ENCODE measurements around the gene DBT.
"Not testable (repeated sequence)": the region's sequence is repeated elsewhere in the genome, so short reads cannot be mapped to it uniquely, and the experiment has no call there.

DBT gene

DNA sequence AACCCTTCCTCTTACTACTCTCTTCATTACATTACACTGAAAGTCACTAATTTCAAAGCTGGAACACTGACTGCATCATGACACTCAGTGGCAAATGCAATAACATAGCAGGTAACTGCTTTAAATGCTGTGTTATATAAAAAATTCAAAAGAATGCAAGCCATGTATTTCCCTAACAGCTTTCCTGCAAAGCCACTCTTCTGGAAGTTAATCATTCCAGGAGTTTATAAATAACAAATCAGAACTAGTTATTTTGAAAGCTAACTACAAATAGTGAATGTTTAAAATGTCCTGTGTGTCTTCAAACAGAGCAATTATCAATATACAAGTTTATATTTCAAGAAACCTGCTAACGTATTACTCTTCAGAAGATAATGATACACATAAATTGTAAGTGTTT, 34.5 kb downstream of the DBT start:
- H3K4me1 ChIP-seq (ENCODE audit: low read length), result no peaks in the 10 kb centered on the region
- no peak overlapping the region for H3K9ac ChIP-seq (ENCODE audit: low read length)
- no peak overlapping the region for H2AFZ ChIP-seq (ENCODE audit: low read length)
- no peaks in the 10 kb centered on the region for H3K79me2 ChIP-seq (ENCODE audit: low read length)
- H3K27me3 ChIP-seq (replicated peaks; ENCODE audit: insufficient read depth, low read length), result no peaks in the 10 kb centered on the region
- H3F3A ChIP-seq (ENCODE audit: insufficient read depth, low read length), result no peaks in the 10 kb centered on the region
- no peaks in the 10 kb centered on the region for H4K20me1 ChIP-seq (ENCODE audit: insufficient read depth, low read length)
- TF ChIP-seq CTCF (IDR thresholded peaks at IDR 0.05; ENCODE audit: low read length) (no peak), EZH2phosphoT487 (IDR thresholded peaks at IDR 0.05; ENCODE audit: low read length) (no peak), EZH2 (optimal IDR thresholded peaks at IDR 0.05; ENCODE audit: low read depth, low read length) (no peak)
- no peaks in the 10 kb centered on the region for H3K9me2 ChIP-seq (replicated peaks; ENCODE audit: insufficient read depth, low read length)
- no peaks in the 10 kb centered on the region for H3K9me3 ChIP-seq (replicated peaks; ENCODE audit: insufficient read depth, low read length)
- no peak for DNase-seq
- no peak overlapping the region for H3K27ac ChIP-seq (ENCODE audit: low read length)
- H3K4me3 ChIP-seq (ENCODE audit: low read length), result no peak overlapping the region
- H3K36me3 ChIP-seq (replicated peaks; ENCODE audit: insufficient read depth, low read length), result no peaks in the 10 kb centered on the region
- H3K4me2 ChIP-seq (ENCODE audit: low read depth, low read length), result no peak overlapping the region

DNA sequence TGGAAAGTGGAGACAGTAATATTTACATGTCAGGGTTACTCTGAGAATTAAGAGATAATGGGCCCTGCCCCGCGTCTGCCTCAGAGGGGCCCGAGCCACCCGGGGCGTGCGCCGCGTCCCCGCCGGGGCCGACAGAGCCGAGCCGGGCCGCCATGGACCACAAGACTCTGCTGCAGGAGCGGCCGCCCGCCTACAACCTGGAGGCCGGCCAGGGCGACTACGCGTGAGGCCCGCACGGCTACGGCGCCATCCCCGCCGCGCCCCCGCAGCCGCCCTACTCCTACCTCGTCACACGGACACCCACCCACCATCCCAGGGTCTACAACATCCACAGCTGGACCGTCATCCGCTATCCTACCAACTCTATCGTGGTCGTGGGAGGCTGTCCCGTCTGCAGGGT, 36.5 kb downstream of the DBT start:
- no peak overlapping the region for H3K4me3 ChIP-seq (ENCODE audit: low read length)
- no peaks in the 10 kb centered on the region for H4K20me1 ChIP-seq (ENCODE audit: insufficient read depth, low read length)
- H2AFZ ChIP-seq (ENCODE audit: low read length), result no peak overlapping the region
- H3K9me2 ChIP-seq (replicated peaks; ENCODE audit: insufficient read depth, low read length), result no peaks in the 10 kb centered on the region
- no peaks in the 10 kb centered on the region for H3K9me3 ChIP-seq (replicated peaks; ENCODE audit: insufficient read depth, low read length)
- no peaks in the 10 kb centered on the region for H3K27me3 ChIP-seq (replicated peaks; ENCODE audit: insufficient read depth, low read length)
- H3K36me3 ChIP-seq (replicated peaks; ENCODE audit: insufficient read depth, low read length), result no peaks in the 10 kb centered on the region
- no peak overlapping the region for H3K27ac ChIP-seq (ENCODE audit: low read length)
- no peak overlapping the region for H3K4me2 ChIP-seq (ENCODE audit: low read depth, low read length)
- no peak for DNase-seq
- no peak overlapping the region for H3K9ac ChIP-seq (ENCODE audit: low read length)
- TF ChIP-seq EZH2 (optimal IDR thresholded peaks at IDR 0.05; ENCODE audit: low read depth, low read length) (no peak), CTCF (IDR thresholded peaks at IDR 0.05; ENCODE audit: low read length) (no peak), EZH2phosphoT487 (IDR thresholded peaks at IDR 0.05; ENCODE audit: low read length) (no peak)
- no peaks in the 10 kb centered on the region for H3F3A ChIP-seq (ENCODE audit: insufficient read depth, low read length)
- H3K79me2 ChIP-seq (ENCODE audit: low read length), result no peaks in the 10 kb centered on the region
- H3K4me1 ChIP-seq (ENCODE audit: low read length), result no peaks in the 10 kb centered on the region

- Histone ChIP-seq H3K27me3 (replicated peaks; ENCODE audit: insufficient read depth, low read length) (no peaks in the 10 kb centered on the region), H2AFZ (ENCODE audit: low read length) (no peak overlapping the region), H3K79me2 (ENCODE audit: low read length) (no peaks in the 10 kb centered on the region), H4K20me1 (ENCODE audit: insufficient read depth, low read length) (no peaks in the 10 kb centered on the region), H3K27ac (ENCODE audit: low read length) (no peak overlapping the region), H3F3A (ENCODE audit: insufficient read depth, low read length) (no peaks in the 10 kb centered on the region), H3K4me3 (ENCODE audit: low read length) (no peak overlapping the region), H3K9me3 (replicated peaks; ENCODE audit: insufficient read depth, low read length) (no peaks in the 10 kb centered on the region), H3K9ac (ENCODE audit: low read length) (no peak overlapping the region), H3K36me3 (replicated peaks; ENCODE audit: insufficient read depth, low read length) (no peaks in the 10 kb centered on the region), H3K4me1 (ENCODE audit: low read length) (no peaks in the 10 kb centered on the region), H3K9me2 (replicated peaks; ENCODE audit: insufficient read depth, low read length) (no peaks in the 10 kb centered on the region), H3K4me2 (ENCODE audit: low read depth, low read length) (no peak overlapping the region)
- DNase-seq, result no peak
- TF ChIP-seq EZH2 (optimal IDR thresholded peaks at IDR 0.05; ENCODE audit: low read depth, low read length) (no peak), CTCF (IDR thresholded peaks at IDR 0.05; ENCODE audit: low read length) (no peak), EZH2phosphoT487 (IDR thresholded peaks at IDR 0.05; ENCODE audit: low read length) (no peak)
Measured at GRCh38 chr1:100206301-100206700, 43.3 kb downstream of the DBT start.

- H3K9me3 ChIP-seq (replicated peaks; ENCODE audit: insufficient read depth, low read length); H3K4me1 ChIP-seq (ENCODE audit: low read length); H3K27me3 ChIP-seq (replicated peaks; ENCODE audit: insufficient read depth, low read length); H3K36me3 ChIP-seq (replicated peaks; ENCODE audit: insufficient read depth, low read length); H4K20me1 ChIP-seq (ENCODE audit: insufficient read depth, low read length); H3F3A ChIP-seq (ENCODE audit: insufficient read depth, low read length); H2AFZ ChIP-seq (ENCODE audit: low read length); H3K9ac ChIP-seq (ENCODE audit: low read length); H3K4me2 ChIP-seq (ENCODE audit: low read depth, low read length); H3K79me2 ChIP-seq (ENCODE audit: low read length); H3K4me3 ChIP-seq (ENCODE audit: low read length); H3K9me2 ChIP-seq (replicated peaks; ENCODE audit: insufficient read depth, low read length); H3K27ac ChIP-seq (ENCODE audit: low read length); DNase-seq: not testable (repeated sequence)
Measured at GRCh38 chr1:100205593-100205992, 44.0 kb downstream of the DBT start.

- not testable (repeated sequence) for H3K27ac ChIP-seq (ENCODE audit: low read length); H4K20me1 ChIP-seq (ENCODE audit: insufficient read depth, low read length); H3K9ac ChIP-seq (ENCODE audit: low read length); H3K9me3 ChIP-seq (replicated peaks; ENCODE audit: insufficient read depth, low read length); DNase-seq; H3K79me2 ChIP-seq (ENCODE audit: low read length); H3K27me3 ChIP-seq (replicated peaks; ENCODE audit: insufficient read depth, low read length); H3K4me3 ChIP-seq (ENCODE audit: low read length); H3K4me2 ChIP-seq (ENCODE audit: low read depth, low read length); H2AFZ ChIP-seq (ENCODE audit: low read length); H3K36me3 ChIP-seq (replicated peaks; ENCODE audit: insufficient read depth, low read length); H3K9me2 ChIP-seq (replicated peaks; ENCODE audit: insufficient read depth, low read length); H3F3A ChIP-seq (ENCODE audit: insufficient read depth, low read length); H3K4me1 ChIP-seq (ENCODE audit: low read length)
Measured at GRCh38 chr1:100205103-100205502, 44.5 kb downstream of the DBT start.

GRCh38 chr1:100202703-100203102, 46.9 kb downstream of the DBT start:
- H3K4me2 ChIP-seq (ENCODE audit: low read depth, low read length); H3K4me3 ChIP-seq (ENCODE audit: low read length); H3K27me3 ChIP-seq (replicated peaks; ENCODE audit: insufficient read depth, low read length); DNase-seq; H3K9ac ChIP-seq (ENCODE audit: low read length); H3K79me2 ChIP-seq (ENCODE audit: low read length); H2AFZ ChIP-seq (ENCODE audit: low read length); H3K4me1 ChIP-seq (ENCODE audit: low read length); H3K36me3 ChIP-seq (replicated peaks; ENCODE audit: insufficient read depth, low read length); H3K9me2 ChIP-seq (replicated peaks; ENCODE audit: insufficient read depth, low read length); H4K20me1 ChIP-seq (ENCODE audit: insufficient read depth, low read length); H3K9me3 ChIP-seq (replicated peaks; ENCODE audit: insufficient read depth, low read length); H3F3A ChIP-seq (ENCODE audit: insufficient read depth, low read length); H3K27ac ChIP-seq (ENCODE audit: low read length): not testable (repeated sequence)
